Thyroid gland (tissue), 4 donors: ENCODE data around the gene MMAB.

Experiments
- CTCF ChIP-seq, 6 experiments: fragments of 200-600 bp in 3 of 6; fragments of 450-650 bp in 3 of 6; sonication (generic) in 3 of 6; IDR thresholded peaks; one replicate each; pipeline ENCODE4 v1.5.1; 2016 to 2019; ENCODE audit warnings: antibody characterized with exemption in 6 of 6, mild to moderate bottlenecking in 2 of 6, inconsistent platforms in 1 of 6, moderate library complexity in 1 of 6
- POLR2A ChIP-seq, 2 donors: fragments of 450-650 bp; IDR thresholded peaks; one replicate each; pipeline ENCODE4 v1.6.1; 2017; ENCODE audit warnings: antibody characterized with exemption in 2 of 2, mild to moderate bottlenecking in 2 of 2, moderate library complexity in 1 of 2

GRCh38 chr12:109582636-109583035 lies 9.3 kb upstream of the MMAB start:
- TF ChIP-seq CTCF (IDR thresholded peaks at IDR 0.05) (no peak), POLR2A (IDR thresholded peaks at IDR 0.05) (no peak)
